Stimulated activated CD4-positive, alpha-beta T cell treated with anti-CD3 and anti-CD28 coated beads, Interleukin-2, amount 100 ng/mL, for 4 hours (primary cell): Measurements from ENCODE around the gene LCN10.

Experiments used
- DNase-seq: peaks from one replicate; pipeline ENCODE4 v3.0.0-alpha.2; 2020; ENCODE audit warnings: low read depth

The LCN10 gene

DNA sequence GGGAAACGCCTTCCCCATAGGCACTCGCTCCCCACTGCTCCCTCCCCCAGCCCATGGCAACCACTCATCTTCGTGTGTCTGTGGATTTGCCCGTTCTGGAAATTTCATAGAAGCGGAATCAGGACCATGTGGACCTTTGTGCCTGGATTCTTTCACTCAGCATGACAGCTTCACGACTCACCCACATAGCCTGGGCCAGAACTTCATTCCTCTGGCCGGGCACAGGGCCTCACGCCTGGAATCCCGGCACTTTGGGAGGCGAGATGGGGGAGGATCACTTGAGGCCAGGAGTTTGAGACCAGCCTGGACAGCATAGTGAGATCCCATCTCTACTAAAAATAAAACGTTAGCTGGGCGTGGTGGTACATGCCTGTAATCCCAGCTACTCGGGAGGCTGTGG, 42.4 kb downstream of the LCN10 start:
- no peak for DNase-seq

- no peak for DNase-seq
Measured at GRCh38 chr9:136698635-136699246, 44.0 kb downstream of the LCN10 start.

GRCh38 chr9:136697821-136698526, 44.8 kb downstream of the LCN10 start:
- DNase-seq, result no peak

DNA sequence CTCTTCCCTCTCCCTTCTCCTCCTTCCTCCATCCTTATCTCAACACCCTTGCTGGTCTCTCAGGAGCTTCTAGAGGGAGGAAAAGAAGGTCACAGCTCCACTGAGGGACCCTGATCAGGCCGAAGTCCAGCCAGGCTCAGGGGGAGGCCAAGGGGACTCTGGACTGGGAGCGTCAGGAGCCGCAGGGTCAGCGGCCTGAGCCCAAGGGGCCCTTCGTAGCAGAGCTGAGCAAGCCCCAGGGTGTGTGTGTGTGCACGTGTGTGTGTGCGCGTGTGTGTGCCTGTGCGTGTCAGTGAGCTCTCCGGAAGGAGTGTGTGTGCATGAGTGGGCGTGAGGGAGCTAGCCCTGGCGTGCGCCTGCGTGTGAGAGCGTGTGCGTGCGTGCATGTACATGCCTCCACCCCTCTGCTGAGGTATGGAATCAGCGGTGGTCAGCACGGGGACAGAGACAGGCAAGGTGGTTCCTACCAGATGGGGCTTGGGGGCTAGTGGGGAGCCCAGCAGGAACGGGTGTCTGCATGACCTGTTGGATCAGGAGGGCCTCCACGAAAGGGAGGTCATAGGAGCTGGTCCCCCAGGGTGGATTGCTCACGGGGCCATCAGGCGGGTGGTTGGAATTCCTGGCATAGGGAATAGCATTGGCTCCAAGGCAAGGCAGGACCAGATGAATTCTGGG, 45.5 kb downstream of the LCN10 start:
- no peak for DNase-seq

DNA sequence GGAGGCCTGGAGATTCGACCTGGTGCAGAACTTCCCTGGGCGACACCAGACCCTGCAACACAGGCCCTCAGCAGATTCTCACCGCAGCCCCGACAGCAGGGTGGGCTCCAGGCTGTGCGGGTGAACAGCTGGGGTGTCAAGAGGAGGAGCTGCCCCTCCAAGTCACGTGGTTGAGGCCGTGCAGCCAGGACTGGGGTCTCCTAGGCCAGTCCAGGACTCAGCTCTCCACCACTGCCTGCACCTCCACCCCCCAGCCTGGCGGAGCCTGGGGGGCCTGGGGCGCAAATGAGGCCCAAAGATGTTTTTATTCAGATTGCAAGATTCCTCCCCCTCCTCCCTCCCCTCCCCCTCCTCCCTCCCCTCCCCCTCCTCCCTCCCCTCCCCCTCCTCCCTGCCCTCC, 46.2 kb downstream of the LCN10 start:
- no peak for DNase-seq

DNA sequence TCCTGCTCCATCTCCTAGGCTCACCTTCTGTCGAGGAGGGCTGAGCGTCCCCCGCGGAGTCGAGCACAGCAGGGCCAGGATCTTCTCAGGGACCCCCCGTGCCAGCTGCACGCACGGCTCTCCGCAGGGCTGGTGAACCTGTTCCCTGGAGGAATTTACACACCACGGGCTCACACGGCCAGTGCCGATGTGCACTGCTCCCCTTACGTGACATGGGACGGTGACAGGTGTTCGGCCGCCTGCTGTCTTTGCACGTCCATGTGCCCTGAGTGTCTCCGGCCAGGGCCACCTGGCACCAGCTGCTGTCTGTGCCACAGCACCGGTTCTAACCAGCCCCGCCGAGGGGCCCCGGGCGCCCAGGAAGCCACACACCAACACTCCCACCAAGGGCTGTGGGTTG, 46.8 kb downstream of the LCN10 start:
- no peak for DNase-seq

DNA sequence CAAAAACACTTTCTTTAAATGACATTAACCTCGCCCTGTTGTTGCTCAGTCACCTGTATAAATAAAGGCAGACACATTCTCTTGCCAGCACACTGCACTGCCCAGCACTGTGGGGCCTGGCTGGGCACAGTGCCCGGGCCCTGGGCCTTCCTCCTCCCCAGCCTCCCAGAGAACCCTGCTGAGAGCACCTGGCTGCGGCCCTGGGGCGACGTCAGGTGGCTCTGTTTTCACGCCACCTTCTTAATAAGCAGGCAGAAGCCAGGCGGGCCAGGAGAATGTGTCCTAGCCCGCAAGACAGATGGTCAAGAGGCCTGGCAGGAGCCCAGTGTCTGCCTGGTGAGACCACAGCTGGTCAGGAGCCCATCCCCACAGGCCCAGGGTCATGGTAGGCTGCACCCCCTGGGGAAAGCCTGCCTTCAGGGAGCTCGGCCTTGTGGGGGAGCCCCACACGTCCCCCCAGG, 47.3 kb downstream of the LCN10 start:
- DNase-seq, result no peak

DNA sequence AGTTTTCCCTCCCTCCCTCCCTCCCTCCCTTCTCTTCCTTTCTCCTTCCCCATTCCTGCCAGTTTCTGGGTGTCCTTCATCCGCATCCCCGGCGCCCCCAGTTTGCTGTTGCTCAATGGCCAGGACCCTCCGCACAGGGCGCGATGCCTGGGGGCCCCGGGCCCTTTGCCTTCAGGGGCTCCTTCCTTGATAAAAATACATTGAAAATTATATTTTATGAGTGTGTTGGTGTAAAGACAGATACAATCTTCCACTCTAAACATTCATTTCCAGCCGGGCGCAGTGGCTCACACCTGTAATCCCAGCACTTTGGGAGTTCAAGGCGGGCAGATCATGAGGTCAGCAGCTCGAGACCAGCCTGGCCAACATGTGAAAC, 47.9 kb downstream of the LCN10 start:
- no peak for DNase-seq

GRCh38 chr9:136694163-136694871, 48.4 kb downstream of the LCN10 start:
- no peak for DNase-seq

GRCh38 chr9:136693490-136694162, 49.1 kb downstream of the LCN10 start:
- DNase-seq, result no peak

DNA sequence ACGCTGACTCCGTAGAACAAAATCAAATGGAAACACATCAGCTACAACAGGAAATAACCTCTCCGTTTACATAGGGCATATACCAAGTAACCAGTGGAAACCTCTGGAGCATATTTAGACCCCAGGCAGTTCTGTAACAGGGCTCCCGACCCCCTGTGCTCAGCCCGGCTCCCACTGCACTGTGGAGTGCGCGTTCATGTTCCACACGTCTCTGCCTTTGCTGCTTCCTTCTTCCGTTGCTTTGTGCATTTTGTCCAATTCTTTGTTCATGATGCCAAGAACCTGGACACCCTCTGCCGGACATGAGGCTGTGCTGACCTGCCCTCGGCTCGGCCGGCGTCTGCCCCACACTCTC, 49.6 kb downstream of the LCN10 start:
- no peak for DNase-seq

GRCh38 chr9:136692185-136693134, 50.3 kb downstream of the LCN10 start:
- DNase-seq, result no peak

GRCh38 chr9:136691316-136692184, 51.2 kb downstream of the LCN10 start:
- no peak for DNase-seq

- DNase-seq, result no peak
Measured at GRCh38 chr9:136690806-136691261, 51.9 kb downstream of the LCN10 start.

- DNase-seq, result no peak
Measured at GRCh38 chr9:136690104-136690805, 52.5 kb downstream of the LCN10 start.

GRCh38 chr9:136689108-136689460, 53.7 kb downstream of the LCN10 start:
- no peak for DNase-seq

GRCh38 chr9:136688274-136689107, 54.2 kb downstream of the LCN10 start:
- DNase-seq, result no peak
